Astrocyte of the hippocampus (primary cell): Measurements from ENCODE around the gene YBX3.

Experiments
- DNase-seq: peaks from one replicate; pipeline ENCODE4 v3.0.0; 2011; ENCODE audit warnings: low read depth, low spot score

Gene YBX3

GRCh38 chr12:10721651-10722501, 1.2 kb downstream of the YBX3 start:
- peak; percentile 96 for DNase-seq

- no peak for DNase-seq
Measured at GRCh38 chr12:10720974-10721650, 2.0 kb downstream of the YBX3 start.

DNA sequence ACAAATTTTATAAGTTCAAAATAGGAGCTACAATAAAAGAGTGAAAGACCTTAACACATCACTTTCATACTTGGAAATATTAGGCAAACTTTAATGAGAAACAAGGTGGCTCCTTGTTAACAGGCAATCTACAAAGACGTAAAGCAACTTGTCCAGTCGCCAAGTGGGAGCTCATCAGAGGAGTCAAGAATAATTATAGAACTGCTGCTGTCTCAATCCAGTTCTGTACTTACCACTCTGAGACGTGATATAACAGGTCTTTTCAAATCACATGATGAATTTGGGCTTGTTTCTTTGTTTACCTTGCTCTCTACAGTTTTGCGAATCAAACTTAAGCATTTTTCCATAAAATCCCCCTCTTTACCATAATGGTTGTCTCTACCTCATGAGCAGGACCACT, 3.6 kb downstream of the YBX3 start:
- no peak for DNase-seq

DNA sequence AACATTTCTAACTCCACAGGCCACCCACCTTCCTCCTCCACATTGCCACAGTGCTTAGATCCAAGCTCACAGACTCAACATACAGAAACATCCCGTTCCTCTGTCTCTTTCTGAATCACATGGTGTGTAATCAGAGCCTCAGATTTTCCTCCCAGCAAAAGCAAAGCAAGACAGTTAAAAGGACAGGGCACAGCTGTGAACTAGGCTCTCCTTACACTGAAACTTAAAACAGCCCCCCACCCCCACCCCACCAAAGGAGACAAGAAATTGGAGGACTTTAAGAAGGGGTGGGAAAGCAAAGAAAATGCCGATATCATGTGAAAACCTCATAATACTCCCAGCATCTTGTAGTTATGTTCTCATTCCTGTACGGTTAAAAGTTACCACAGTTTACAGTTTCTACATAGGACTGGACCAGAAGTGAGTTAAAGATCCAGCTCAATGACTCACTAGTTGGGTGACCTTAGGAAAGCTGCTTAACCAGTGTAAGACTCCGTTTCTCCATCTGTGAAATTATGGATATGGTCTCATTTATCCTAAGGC, 4.8 kb downstream of the YBX3 start:
- DNase-seq, result peak; percentile 39

DNA sequence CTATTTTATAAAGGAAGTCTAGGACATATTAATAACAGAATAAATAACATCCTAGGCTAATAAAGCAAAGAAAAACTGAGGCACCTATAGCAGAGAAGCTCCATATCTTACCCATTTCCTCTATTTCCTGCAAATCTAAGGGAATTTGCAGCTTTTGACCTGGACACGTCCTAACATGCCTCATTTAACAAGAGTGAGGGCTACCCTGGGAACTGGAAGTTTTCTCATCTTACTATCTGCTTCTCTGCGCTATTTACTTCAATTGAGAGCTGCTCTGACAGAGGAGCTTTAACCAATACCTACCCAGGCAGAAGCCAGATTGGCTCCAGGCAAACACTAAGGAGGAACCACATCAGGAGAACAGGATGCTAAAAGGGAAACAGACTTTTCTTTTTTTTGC, 5.7 kb downstream of the YBX3 start:
- DNase-seq, result peak; percentile 33

DNA sequence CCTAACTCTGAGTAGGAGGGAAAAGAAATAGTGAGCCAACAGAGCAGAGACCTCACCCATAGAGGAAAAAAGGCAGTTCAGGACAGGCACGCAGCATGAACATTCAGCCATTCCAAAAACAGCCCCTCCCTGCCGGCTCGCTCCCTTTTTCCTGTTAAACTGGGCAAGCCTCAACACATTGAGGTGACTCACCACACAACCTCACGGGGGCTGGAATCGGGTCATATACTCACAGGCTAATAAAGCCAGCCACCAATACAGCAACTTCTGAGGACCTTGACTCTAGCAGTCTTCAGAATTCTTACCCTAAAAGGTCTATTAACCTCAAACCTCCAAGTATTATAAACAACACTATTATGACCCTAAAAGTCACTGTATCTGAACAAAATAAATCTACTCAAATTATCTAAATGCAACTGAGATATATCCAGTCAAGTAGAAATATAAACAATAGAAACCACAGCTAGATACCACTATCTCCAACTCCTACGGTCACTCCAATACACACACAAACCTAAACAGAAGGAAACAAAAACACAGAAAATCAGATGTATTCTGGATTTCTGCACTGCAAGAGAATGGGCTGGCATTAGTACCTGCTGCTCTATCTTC, 6.3 kb downstream of the YBX3 start:
- peak; percentile 94 for DNase-seq

DNA sequence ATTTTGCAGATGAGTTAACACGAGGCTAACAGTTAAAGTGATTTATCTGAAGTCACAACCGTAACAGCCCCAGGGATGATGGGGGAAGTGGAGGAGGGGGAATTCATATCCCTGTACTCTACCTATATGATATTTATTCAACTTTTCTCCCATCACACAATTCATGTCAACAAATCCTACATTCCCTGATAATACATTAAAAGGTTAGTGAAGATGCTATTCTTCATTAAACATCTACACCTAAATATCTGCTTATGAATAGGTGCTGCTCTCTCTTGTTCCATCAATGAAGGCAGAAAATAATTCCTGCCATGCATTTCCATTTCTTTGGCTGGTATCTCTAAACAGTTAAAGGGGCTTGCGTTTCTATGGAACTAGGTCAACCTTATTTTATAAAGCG, 6.8 kb downstream of the YBX3 start:
- DNase-seq, result no peak

DNA sequence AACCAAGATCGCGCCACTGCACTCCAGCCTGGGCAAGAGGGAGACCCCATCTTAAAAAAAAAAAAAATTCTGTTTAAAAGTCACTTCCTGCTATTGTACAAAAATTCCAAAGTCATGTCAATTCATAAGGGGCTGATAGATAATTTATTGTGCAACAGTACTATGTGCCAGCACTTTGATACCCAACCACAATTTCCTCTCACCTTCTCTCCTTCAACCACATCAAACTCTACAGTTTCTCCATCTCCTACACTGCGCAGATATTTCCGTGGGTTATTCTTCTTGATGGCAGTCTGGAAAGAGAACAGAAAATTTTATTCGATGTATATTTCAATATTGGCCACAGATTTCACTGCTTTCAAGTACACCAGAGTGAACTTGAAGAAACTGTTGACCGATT, 7.6 kb downstream of the YBX3 start:
- no peak for DNase-seq

DNA sequence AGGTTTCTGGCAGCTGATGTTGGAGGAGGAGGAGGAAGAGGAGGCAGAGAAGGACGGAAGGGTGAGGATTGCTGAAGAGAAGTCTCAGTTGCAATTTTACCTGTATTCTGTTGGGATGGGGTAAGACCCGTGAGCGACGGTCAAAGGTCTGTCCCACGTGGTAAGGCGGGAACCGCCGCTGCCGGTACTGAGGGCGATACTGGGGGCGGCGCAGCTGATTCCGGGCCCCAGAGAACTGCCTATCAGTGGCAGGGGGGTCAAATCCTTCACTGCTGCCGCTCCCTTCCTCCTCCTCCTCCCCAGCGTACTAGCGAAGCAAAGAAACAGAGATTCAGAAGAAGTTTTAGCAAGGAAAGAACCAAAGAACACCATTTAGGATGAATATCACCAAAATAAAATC, 13.3 kb downstream of the YBX3 start:
- no peak for DNase-seq

DNA sequence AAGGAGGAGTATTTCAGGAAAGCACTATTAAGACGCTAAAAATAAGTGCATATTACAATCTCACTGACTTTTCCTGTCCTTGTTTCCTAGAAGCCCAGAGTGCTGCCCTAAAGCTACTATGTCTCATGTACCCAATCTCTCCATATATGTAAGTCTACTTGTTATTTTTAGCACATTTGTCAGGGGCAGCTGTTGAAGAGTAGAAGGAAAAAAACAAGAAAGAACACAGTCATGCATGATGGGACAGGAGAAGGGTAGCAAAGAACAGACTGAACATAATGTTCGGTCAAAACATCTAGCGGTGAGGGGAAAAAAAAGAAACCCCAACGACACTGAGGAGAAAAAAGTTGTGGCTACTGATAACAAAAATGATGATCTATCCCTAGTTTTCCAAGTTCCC, 14.3 kb downstream of the YBX3 start:
- DNase-seq, result no peak

DNA sequence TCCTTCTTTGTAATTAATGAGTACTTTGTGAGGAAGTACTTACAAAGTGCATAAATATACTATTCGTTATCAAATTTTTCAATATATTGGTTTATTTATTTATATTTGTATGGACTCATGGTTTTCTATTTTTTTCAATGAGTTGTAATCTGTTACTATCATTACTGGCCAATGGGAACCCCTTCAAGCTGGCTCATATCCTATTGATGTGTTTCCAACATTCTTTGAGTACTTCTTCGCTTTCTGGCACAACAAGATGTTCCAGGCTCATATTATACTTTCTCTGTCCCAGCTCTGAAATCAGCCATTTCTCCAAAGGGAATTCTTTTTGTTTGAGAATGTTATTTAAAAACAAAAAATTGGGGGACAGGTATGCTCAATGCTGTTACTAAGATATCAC, 17.5 kb downstream of the YBX3 start:
- DNase-seq, result peak; percentile 41

- no peak for DNase-seq
Measured at GRCh38 chr12:10701843-10702242, 21.3 kb downstream of the YBX3 start.

DNA sequence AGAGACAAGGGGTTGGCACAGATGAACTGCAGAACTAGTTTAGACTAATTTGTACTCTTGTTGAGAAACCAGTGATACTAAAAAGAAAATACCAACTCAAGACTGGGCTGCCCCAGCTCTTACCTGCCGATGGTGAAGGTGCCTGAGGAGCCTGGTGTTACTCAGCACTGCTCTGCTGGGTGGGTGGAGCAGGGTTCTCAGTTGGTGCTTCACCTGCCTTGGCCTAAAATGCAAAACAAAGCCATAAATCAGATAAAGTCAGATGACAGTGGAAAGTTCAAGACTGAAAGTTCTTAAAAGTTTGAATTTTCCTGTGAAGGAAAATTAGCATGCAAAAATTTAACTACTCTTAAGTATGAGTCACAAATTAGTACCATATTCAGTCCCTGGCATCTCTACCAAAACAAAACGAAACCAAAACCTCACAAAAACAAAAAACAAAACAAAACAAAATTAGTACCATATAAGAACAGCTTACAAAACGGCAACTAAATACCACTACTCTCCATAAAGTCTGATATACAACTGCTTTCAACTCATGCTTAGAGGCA, 21.9 kb downstream of the YBX3 start:
- no peak for DNase-seq

DNA sequence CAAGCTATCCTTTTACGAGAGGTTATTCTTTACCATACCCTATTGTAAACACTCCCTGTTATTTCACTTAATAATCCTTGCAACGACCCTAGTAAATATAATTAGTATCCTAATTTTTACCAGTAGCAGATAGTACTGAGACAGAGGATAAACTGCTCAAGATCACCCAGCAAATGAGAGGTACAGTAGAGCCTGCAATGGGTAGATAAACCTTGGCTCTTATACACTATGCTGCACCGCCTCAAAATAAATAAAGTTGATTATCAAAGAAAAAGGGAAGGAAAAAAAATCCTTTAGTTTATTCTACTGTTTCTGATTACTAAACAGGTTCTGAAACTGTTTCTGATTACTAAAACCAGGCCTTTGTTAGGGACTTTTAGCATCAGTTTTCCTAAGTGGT, 22.5 kb downstream of the YBX3 start:
- DNase-seq, result no peak

- no peak for DNase-seq
Measured at GRCh38 chr12:10697862-10698261, 25.3 kb downstream of the YBX3 start.

DNA sequence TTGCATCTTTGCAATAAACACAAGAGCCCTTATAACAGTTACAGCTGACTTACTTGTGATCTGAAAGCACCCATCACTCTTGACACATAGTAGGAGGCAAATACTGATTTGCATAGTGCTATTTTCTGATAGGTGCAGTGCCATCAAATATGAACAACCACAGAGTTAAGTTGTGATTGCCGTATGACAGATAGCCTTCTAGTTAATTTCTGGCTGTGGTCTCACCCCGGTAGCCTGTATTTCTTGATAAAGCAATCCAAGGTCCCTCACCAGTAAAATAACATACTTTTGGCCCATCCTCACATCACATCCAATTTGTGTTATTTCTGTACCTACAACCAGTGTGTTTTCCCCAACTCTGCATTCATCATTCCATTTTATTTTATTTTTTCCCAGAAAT, 26.0 kb downstream of the YBX3 start:
- DNase-seq, result no peak

DNA sequence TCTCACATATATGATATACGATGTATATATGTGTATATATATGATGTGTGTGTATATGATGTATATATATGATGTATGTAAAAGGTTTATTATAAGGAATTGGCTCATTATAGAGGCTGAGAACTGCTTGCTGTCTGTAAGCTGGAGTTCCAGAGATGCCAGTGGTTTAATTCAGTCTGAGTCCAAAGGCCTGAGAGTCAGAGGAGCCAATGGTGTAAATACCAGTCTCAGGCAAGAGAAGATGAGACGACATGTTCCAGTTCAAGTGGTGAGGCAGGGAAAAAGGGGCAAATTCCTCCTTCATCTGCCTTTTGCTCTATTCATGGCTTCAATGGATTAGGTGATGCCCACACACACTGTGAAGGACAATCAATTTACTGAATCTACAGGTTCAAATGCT, 32.2 kb downstream of the YBX3 start:
- DNase-seq, result peak; percentile 68

DNA sequence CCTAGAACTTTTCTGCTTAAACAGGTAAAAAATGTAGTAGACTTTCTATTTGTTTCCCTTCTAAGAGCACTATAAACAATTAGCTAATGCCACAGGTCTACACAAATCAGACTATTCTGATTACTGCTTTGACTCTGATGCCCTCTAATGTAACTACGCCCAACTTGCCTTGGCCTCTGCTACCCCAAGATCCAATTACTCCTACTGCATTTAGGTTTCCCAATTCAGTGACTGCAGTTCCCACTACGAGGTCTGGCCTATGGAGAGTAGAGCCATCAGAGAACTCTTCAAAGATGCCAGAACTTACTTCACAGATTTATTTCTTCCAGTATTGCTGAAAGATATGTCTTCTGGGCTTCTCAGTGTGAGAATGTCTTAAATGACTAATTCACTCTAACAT, 34.0 kb downstream of the YBX3 start:
- no peak for DNase-seq

DNA sequence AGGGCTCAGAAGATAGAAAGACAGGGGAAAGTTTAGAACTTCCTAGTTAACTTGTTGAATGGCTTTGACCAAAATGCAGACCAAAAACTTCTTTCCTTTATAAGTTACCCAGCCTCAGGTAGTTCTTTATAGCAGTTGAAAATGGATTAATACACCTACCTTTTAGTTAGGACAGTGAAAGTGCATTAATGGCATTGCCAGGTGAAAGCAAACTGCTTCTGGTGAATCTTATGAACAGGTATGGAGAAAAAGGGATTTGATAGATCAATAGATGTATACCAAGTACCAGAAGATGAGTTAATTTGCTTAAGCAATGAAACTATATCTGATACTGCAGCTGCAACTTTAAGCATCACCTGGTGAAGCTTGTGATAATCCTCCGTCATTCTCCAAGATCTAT, 35.1 kb downstream of the YBX3 start:
- no peak for DNase-seq

GRCh38 chr12:10673659-10674384, 49.3 kb downstream of the YBX3 start, which contains the start of gene STYK1:
STYK1 (minus strand) TSS chr12:10674052; CDS start chr12:10634618, 39,434 bp downstream.
- peak; percentile 66 for DNase-seq

DNA sequence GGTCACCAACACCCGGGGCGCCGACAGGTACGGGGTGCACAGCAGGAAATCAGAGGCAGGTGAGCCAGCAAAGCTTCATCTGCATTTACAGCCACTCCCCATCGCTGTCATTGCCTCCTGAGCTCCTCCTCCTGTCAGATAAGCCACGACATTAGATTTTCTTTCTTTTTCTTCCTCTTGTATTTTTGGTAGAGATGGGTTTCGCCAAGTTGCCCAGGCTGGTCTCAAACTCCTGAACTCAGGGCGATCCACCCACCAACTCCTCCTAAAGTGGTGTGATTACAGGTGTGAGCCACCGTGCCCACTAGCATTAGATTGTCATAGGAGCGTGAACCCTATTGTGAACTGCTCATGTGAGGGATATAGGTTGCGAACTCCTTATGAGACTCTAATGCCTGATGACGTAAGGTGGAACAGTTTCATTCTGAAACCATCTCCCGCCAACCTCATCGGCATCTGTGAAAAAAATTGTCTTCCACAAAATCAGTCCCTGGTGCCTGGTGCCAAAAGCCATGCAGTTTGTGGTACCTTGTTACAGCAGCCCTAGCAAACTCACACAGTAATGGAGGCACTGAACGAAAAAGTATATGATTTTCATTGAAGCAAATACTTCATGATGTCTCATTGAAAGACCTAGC, 50.8 kb downstream of the YBX3 start:
- no peak for DNase-seq
